BLaER1 (cell line): ENCODE results near the gene CSTPP1.

Source experiments
- H3K27ac ChIP-seq: shearing (Covaris generic); formaldehyde crosslinking; 2 replicates; pipeline ENCODE4 v1.8.1; 2022
- H3K27me3 ChIP-seq: shearing (Covaris generic); formaldehyde crosslinking; 2 replicates; pipeline ENCODE4 v1.8.1; 2022
- H3K36me3 ChIP-seq: shearing (Covaris generic); formaldehyde crosslinking; 2 replicates; pipeline ENCODE4 v1.8.1; 2022
- H3K4me1 ChIP-seq: shearing (Covaris generic); formaldehyde crosslinking; 2 replicates; pipeline ENCODE4 v1.8.1; 2022
- H3K4me2 ChIP-seq: shearing (Covaris generic); formaldehyde crosslinking; 2 replicates; pipeline ENCODE4 v1.8.1; 2022
- H3K4me3 ChIP-seq: shearing (Covaris generic); formaldehyde crosslinking; 2 replicates; pipeline ENCODE4 v1.8.1; 2022
- H3K9ac ChIP-seq: shearing (Covaris generic); formaldehyde crosslinking; 2 replicates; pipeline ENCODE4 v1.8.1; 2022
- H3K9me3 ChIP-seq: shearing (Covaris generic); formaldehyde crosslinking; 2 replicates; pipeline ENCODE4 v1.8.1; 2022
- H4K20me1 ChIP-seq: shearing (Covaris generic); formaldehyde crosslinking; 2 replicates; pipeline ENCODE4 v1.8.1; 2022
- Cebpa-rat ChIP-seq: shearing (Covaris generic); IDR thresholded peaks from 2 replicates; pipeline ENCODE4 v1.8.1; 2022

Gene CSTPP1

GRCh38 chr11:46970913-46971625, 34.5 kb downstream of the CSTPP1 start:
- Histone ChIP-seq H3K9me3 (no peaks in the 10 kb centered on the region), H3K4me2 (no peak overlapping the region), H3K4me1 (no peaks in the 10 kb centered on the region), H4K20me1 (no peaks in the 10 kb centered on the region), H3K27me3 (no peaks in the 10 kb centered on the region), H3K36me3 (0 out of 2 replicates have a peak, but pooled peaks cover 7% of the 10 kb centered on the region), H3K27ac (no peak overlapping the region), H3K9ac (no peak overlapping the region), H3K4me3 (no peak overlapping the region)
- TF ChIP-seq Cebpa-rat = no peak

GRCh38 chr11:46972343-46972742, 35.8 kb downstream of the CSTPP1 start:
- Histone ChIP-seq H3K27me3 (no peaks in the 10 kb centered on the region), H3K4me3 (no peak overlapping the region), H3K9ac (no peak overlapping the region), H3K4me1 (no peaks in the 10 kb centered on the region), H4K20me1 (no peaks in the 10 kb centered on the region), H3K27ac (no peak overlapping the region), H3K9me3 (no peaks in the 10 kb centered on the region), H3K36me3 (0 out of 2 replicates have a peak, but pooled peaks cover 7% of the 10 kb centered on the region), H3K4me2 (no peak overlapping the region)
- no peak for TF ChIP-seq Cebpa-rat

- no peak overlapping the region for H3K9ac ChIP-seq
- H3K27ac ChIP-seq = no peak overlapping the region
- no peaks in the 10 kb centered on the region for H3K9me3 ChIP-seq
- no peak overlapping the region for H3K4me3 ChIP-seq
- TF ChIP-seq Cebpa-rat = no peak
- H3K4me1 ChIP-seq = no peaks in the 10 kb centered on the region
- no peaks in the 10 kb centered on the region for H3K27me3 ChIP-seq
- H3K36me3 ChIP-seq = 0 out of 2 replicates have a peak, but pooled peaks cover 7% of the 10 kb centered on the region
- H4K20me1 ChIP-seq = no peaks in the 10 kb centered on the region
- no peak overlapping the region for H3K4me2 ChIP-seq
Observed at GRCh38 chr11:46972821-46973220, 36.3 kb downstream of the CSTPP1 start.

DNA sequence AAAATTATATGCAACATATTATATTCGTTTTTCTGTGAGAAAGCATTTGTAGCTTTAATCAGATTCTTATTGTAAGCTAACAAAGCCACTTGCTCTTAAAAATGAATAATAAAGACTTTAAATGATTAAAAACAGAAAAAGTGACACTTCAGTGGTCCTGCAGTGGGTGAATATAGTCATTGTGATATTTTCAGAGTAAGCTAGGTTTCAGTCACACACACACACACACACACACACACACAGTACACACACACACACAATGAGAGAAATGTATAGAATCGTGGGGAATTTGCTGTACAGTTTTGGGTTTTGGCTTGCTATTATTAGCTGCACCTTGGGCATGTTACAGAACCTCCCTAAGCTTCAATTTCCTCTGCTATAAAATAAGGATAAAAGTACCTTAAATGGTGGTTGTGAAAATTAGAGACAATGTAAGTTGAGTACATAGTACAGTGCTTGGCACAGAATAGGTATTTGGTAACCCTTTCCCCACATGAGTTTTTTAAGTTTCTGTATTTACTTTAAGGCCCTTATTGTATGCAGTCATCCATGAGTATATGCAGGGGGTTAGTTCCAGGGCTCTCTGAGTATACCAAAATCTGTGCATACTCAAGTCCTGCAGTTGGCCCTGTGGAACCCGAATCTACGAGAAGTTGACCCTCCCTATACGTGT, 39.8 kb downstream of the CSTPP1 start:
- TF ChIP-seq Cebpa-rat = no peak
- no peaks in the 10 kb centered on the region for H4K20me1 ChIP-seq
- H3K9me3 ChIP-seq = no peaks in the 10 kb centered on the region
- no peak overlapping the region for H3K27ac ChIP-seq
- no peak overlapping the region for H3K4me3 ChIP-seq
- no peak overlapping the region for H3K4me2 ChIP-seq
- H3K27me3 ChIP-seq = no peaks in the 10 kb centered on the region
- 0 out of 2 replicates have a peak, but pooled peaks cover 7% of the 10 kb centered on the region for H3K36me3 ChIP-seq
- no peak overlapping the region for H3K9ac ChIP-seq
- H3K4me1 ChIP-seq = no peaks in the 10 kb centered on the region

DNA sequence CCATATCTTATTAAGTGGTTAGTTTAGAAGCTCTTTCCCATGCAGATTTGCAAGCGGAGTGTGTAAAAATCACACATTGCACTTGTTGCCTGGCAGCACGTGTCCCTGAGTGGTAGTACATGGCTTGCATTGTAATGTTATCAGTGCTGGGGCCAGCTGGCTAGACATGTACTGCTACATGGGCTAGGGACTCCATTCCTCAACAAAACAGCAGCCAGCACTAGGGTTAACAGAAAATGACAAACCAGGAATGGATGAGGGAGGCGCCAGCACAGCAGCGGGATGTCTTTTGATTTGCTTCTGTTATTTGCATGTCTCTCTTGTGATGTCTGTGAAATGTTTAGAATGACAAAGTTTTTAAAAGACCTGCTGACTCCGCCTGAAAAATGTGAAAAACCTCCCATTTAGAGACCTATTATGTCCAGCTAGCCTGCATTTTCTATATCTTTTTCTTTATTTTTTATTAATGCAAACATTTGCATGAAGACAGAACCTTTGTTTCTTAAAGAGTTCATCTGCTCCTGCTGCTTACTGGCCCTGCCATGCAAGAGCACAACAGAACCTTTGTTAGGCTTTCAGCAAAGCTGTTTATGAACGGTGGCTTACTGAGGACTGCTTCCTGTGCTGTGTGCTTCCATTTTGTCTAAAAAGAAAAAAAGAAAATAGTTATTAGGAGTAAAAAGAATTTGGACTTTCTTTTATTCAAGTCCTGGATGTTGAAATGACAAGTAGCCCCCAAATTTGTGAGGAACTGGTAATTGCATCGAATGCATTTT, 40.7 kb downstream of the CSTPP1 start:
- no peak overlapping the region for H3K27ac ChIP-seq

GRCh38 chr11:46978005-46978491, 41.5 kb downstream of the CSTPP1 start:
- Histone ChIP-seq H3K36me3 (0 out of 2 replicates have a peak, but pooled peaks cover 7% of the 10 kb centered on the region), H3K4me3 (no peak overlapping the region), H3K4me1 (no peaks in the 10 kb centered on the region), H4K20me1 (no peaks in the 10 kb centered on the region), H3K27me3 (no peaks in the 10 kb centered on the region), H3K4me2 (no peak overlapping the region), H3K9ac (no peak overlapping the region), H3K9me3 (no peaks in the 10 kb centered on the region), H3K27ac (no peak overlapping the region)
- TF ChIP-seq Cebpa-rat = no peak

More for the DNA sequence above, 40.7 kb downstream of the CSTPP1 start:
- Histone ChIP-seq H3K9ac (no peak overlapping the region), H3K4me3 (no peak overlapping the region), H3K4me2 (no peak overlapping the region), H3K27me3 (no peaks in the 10 kb centered on the region), H4K20me1 (no peaks in the 10 kb centered on the region), H3K9me3 (no peaks in the 10 kb centered on the region), H3K36me3 (0 out of 2 replicates have a peak, but pooled peaks cover 7% of the 10 kb centered on the region), H3K4me1 (no peaks in the 10 kb centered on the region)
- TF ChIP-seq Cebpa-rat = no peak

DNA sequence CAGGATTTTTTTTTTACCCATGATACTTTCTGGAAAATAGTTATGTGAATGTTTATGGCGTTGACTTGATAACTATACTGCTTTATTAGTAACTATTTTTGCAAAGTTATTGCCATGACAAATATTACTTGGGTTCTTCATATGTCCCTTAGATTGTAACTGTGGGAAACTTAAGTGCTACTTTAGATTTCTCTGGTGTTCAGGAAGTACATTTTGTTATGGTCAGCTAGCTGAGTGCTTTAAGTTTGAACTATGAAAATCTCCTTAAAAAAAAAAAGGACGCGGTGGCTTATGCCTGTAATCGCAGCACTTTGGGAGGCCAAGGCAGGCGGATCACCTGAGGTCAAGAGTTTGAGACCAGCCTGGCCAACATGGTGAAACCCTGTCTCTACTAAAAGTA, 42.8 kb downstream of the CSTPP1 start:
- Histone ChIP-seq H3K27me3 (no peaks in the 10 kb centered on the region), H3K27ac (no peak overlapping the region), H4K20me1 (no peaks in the 10 kb centered on the region), H3K4me2 (no peak overlapping the region), H3K4me1 (no peaks in the 10 kb centered on the region), H3K9me3 (no peaks in the 10 kb centered on the region), H3K36me3 (0 out of 2 replicates have a peak, but pooled peaks cover under 1% of the 10 kb centered on the region), H3K9ac (no peak overlapping the region), H3K4me3 (no peak overlapping the region)
- no peak for TF ChIP-seq Cebpa-rat

DNA sequence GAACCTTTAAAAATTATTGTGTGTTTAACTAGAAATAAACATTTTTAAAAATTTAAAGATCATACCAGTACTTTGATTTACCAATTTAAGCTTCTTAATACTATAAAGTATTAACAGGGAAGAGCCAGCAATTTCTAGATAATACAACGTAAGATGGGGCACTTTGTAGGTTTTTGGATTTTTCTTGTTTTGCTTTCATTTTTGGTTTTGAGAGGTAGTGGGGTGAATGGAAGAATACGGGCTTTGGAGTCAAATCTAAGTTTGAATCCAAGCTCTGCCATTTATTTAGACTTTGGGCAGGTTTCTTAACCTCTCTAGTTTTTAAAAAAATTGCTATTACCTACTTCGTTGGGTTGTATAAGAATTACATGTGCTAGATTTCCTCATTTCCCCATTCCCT, 44.9 kb downstream of the CSTPP1 start:
- Histone ChIP-seq H4K20me1 (no peaks in the 10 kb centered on the region), H3K36me3 (no peaks in the 10 kb centered on the region), H3K9ac (no peak overlapping the region), H3K9me3 (no peaks in the 10 kb centered on the region), H3K27me3 (no peaks in the 10 kb centered on the region), H3K27ac (no peak overlapping the region), H3K4me2 (no peak overlapping the region), H3K4me3 (no peak overlapping the region), H3K4me1 (no peaks in the 10 kb centered on the region)
- no peak for TF ChIP-seq Cebpa-rat

DNA sequence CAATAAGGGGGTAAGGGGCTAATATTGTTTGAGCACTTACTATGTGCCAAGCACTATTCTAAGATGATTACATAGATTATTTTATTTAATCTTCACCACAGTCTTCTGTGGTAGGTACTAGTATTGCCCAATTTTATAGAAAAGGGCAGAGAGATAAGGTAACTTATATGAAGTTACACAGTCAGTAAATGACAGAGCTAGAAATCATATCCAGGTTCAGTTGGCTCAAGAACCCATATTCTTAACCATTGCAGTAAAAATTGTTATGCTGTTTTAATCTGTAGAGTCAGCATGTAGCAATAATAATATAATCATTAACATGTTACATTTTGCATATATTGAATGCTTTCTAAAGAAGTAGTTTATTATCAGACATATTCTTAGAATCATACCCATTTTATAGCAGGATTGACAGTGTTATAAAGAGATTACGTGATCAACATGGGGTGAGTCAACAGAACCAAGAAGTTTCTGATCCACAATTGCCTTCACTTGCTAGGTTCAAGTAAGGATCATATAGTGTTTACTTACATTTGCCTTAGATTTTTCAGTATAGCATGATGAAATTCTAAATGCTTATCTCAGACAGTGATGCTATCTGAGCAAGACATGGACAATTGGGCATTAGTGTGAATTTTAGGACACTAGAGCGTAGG, 46.4 kb downstream of the CSTPP1 start:
- no peak overlapping the region for H3K4me2 ChIP-seq
- peaks cover 2% of the 10 kb centered on the region; the same call in 1 of the 2 replicates for H3K36me3 ChIP-seq
- H3K9ac ChIP-seq = no peak overlapping the region
- H3K27me3 ChIP-seq = no peaks in the 10 kb centered on the region
- H3K4me1 ChIP-seq = no peaks in the 10 kb centered on the region
- no peaks in the 10 kb centered on the region for H3K9me3 ChIP-seq
- no peaks in the 10 kb centered on the region for H4K20me1 ChIP-seq
- no peak overlapping the region for H3K4me3 ChIP-seq
- no peak for TF ChIP-seq Cebpa-rat
- H3K27ac ChIP-seq = no peak overlapping the region
